ENCODE measurements around the gene DNAJB1. TPM values are rescaled to one million over a fixed set of nuclear protein-coding genes. Genes with fewer than 3 reads are reported as not detected.
A peak's percentile ranks its signal among the peaks of the same experiment; 100 is the strongest.

The DNAJB1 gene
- total and polyA plus RNA-seq, 2 experiments from 2014 or later, result 43.2 to 53.3 TPM

DNA sequence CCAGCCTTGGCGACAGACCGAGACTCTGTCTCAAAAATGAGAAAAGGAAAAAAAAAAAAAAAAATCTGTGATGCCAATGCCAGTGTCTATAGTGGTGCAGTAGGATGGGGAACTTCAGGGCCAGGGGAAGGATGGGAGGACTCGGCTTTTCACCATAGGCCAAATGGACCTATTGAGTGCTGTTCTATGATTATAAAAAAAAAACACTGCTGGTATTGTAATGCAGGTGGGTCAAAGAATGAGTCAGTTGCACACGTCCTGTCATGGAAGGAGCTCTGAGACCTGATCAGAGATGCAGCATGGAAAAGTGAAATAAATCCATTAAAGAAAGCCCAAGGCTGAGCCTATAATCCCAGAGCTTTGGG, 7.0 kb downstream of the DNAJB1 start:
- no peak for ATAC-seq
- H3K27ac Mint-ChIP-seq, result peak overlapping the region; percentile 14; the same call in 1 of the 2 replicates
- H3K4me1 Mint-ChIP-seq, result peaks cover 13% of the 10 kb centered on the region
- no peak overlapping the region for H3K4me3 ChIP-seq
- H3K36me3 ChIP-seq (ENCODE audit: insufficient read depth), result peaks cover 1% of the 10 kb centered on the region
- no peak for TF ChIP-seq ZNF331 (CRISPR knock-in tag; IDR thresholded peaks at IDR 0.05; ENCODE audit: low read depth)
- TF ChIP-seq, protein P1, sequence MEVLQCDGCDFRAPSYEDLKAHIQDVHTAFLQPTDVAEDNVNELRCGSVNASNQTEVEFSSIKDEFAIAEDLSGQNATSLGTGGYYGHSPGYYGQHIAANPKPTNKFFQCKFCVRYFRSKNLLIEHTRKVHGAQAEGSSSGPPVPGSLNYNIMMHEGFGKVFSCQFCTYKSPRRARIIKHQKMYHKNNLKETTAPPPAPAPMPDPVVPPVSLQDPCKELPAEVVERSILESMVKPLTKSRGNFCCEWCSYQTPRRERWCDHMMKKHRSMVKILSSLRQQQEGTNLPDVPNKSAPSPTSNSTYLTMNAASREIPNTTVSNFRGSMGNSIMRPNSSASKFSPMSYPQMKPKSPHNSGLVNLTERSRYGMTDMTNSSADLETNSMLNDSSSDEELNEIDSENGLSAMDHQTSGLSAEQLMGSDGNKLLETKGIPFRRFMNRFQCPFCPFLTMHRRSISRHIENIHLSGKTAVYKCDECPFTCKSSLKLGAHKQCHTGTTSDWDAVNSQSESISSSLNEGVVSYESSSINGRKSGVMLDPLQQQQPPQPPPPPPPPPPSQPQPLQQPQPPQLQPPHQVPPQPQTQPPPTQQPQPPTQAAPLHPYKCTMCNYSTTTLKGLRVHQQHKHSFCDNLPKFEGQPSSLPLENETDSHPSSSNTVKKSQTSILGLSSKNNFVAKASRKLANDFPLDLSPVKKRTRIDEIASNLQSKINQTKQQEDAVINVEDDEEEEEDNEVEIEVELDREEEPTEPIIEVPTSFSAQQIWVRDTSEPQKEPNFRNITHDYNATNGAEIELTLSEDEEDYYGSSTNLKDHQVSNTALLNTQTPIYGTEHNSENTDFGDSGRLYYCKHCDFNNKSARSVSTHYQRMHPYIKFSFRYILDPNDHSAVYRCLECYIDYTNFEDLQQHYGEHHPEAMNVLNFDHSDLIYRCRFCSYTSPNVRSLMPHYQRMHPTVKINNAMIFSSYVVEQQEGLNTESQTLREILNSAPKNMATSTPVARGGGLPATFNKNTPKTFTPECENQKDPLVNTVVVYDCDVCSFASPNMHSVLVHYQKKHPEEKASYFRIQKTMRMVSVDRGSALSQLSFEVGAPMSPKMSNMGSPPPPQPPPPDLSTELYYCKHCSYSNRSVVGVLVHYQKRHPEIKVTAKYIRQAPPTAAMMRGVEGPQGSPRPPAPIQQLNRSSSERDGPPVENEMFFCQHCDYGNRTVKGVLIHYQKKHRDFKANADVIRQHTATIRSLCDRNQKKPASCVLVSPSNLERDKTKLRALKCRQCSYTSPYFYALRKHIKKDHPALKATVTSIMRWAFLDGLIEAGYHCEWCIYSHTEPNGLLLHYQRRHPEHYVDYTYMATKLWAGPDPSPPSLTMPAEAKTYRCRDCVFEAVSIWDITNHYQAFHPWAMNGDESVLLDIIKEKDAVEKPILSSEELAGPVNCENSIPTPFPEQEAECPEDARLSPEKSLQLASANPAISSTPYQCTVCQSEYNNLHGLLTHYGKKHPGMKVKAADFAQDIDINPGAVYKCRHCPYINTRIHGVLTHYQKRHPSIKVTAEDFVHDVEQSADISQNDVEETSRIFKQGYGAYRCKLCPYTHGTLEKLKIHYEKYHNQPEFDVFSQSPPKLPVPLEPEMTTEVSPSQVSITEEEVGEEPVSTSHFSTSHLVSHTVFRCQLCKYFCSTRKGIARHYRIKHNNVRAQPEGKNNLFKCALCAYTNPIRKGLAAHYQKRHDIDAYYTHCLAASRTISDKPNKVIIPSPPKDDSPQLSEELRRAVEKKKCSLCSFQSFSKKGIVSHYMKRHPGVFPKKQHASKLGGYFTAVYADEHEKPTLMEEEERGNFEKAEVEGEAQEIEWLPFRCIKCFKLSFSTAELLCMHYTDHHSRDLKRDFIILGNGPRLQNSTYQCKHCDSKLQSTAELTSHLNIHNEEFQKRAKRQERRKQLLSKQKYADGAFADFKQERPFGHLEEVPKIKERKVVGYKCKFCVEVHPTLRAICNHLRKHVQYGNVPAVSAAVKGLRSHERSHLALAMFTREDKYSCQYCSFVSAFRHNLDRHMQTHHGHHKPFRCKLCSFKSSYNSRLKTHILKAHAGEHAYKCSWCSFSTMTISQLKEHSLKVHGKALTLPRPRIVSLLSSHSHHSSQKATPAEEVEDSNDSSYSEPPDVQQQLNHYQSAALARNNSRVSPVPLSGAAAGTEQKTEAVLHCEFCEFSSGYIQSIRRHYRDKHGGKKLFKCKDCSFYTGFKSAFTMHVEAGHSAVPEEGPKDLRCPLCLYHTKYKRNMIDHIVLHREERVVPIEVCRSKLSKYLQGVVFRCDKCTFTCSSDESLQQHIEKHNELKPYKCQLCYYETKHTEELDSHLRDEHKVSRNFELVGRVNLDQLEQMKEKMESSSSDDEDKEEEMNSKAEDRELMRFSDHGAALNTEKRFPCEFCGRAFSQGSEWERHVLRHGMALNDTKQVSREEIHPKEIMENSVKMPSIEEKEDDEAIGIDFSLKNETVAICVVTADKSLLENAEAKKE (CRISPR knock-in tag; IDR thresholded peaks at IDR 0.05), result no peak
- no peak for TF ChIP-seq STAT1 (IDR thresholded peaks at IDR 0.05; ENCODE audit: unreplicated experiment)
- TF ChIP-seq, protein P2, sequence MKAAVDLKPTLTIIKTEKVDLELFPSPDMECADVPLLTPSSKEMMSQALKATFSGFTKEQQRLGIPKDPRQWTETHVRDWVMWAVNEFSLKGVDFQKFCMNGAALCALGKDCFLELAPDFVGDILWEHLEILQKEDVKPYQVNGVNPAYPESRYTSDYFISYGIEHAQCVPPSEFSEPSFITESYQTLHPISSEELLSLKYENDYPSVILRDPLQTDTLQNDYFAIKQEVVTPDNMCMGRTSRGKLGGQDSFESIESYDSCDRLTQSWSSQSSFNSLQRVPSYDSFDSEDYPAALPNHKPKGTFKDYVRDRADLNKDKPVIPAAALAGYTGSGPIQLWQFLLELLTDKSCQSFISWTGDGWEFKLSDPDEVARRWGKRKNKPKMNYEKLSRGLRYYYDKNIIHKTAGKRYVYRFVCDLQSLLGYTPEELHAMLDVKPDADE (IDR thresholded peaks at IDR 0.05), result no peak
- TF ChIP-seq ZNF114 (CRISPR knock-in tag; IDR thresholded peaks at IDR 0.05), result no peak
- no peak for TF ChIP-seq NANOG (IDR thresholded peaks at IDR 0.05; ENCODE audit: borderline replicate concordance)
- no peak for TF ChIP-seq EZH2phosphoT487 (IDR thresholded peaks at IDR 0.05; ENCODE audit: unreplicated experiment)
- no peak for TF ChIP-seq EZH2 (IDR thresholded peaks at IDR 0.05; ENCODE audit: low read depth, unreplicated experiment)
- H3K9me2 ChIP-seq (ENCODE audit: insufficient read depth), result no peaks in the 10 kb centered on the region
- H3K27me3 ChIP-seq (ENCODE audit: insufficient read depth), result no peaks in the 10 kb centered on the region
- peaks cover 29% of the 10 kb centered on the region; the same call in 1 of the 2 replicates for H3F3A ChIP-seq (replicated peaks; ENCODE audit: low read depth)
- no peaks in the 10 kb centered on the region; the same call in 2 of the 3 replicates for H3K9me3 Mint-ChIP-seq
- H3K27me3 Mint-ChIP-seq (ENCODE audit: insufficient read depth, low read depth, poor library complexity), result peaks cover 17% of the 10 kb centered on the region
- peaks cover 15% of the 10 kb centered on the region; the same call in 1 of the 2 replicates for H4K20me1 ChIP-seq (replicated peaks; ENCODE audit: insufficient read depth)
- no peak overlapping the region for H2AFZ ChIP-seq
- H3K36me3 Mint-ChIP-seq (ENCODE audit: low read depth), result peaks cover 22% of the 10 kb centered on the region
- no peak overlapping the region for H3K4me3 Mint-ChIP-seq
- DNase-seq (ENCODE audit: low spot score), result no peak
- H3K4me2 ChIP-seq, result no peak overlapping the region
- H3K27ac ChIP-seq (ENCODE audit: low read depth), result no peak overlapping the region
- H3K4me1 ChIP-seq (ENCODE audit: insufficient read depth), result peaks cover 4% of the 10 kb centered on the region; the same call in 1 of the 2 replicates
- H3K79me2 ChIP-seq (replicated peaks; ENCODE audit: insufficient read depth), result peaks cover 11% of the 10 kb centered on the region

All from GM23338 (cell line).